Hematopoietic multipotent progenitor cell treated with erythropoietin and hydrocortisone succinate and interleukin-3 and kit ligand, for 8 days (in vitro differentiated cells): Measurements from ENCODE around the gene UGGT1.
"Not testable (repeated sequence)": the region's sequence is repeated elsewhere in the genome, so short reads cannot be mapped to it uniquely, and the experiment has no call there.

Experiments
- DNase-seq: peaks from one replicate; pipeline ENCODE4 v3.0.0-alpha.2; 2015

Gene UGGT1

DNA sequence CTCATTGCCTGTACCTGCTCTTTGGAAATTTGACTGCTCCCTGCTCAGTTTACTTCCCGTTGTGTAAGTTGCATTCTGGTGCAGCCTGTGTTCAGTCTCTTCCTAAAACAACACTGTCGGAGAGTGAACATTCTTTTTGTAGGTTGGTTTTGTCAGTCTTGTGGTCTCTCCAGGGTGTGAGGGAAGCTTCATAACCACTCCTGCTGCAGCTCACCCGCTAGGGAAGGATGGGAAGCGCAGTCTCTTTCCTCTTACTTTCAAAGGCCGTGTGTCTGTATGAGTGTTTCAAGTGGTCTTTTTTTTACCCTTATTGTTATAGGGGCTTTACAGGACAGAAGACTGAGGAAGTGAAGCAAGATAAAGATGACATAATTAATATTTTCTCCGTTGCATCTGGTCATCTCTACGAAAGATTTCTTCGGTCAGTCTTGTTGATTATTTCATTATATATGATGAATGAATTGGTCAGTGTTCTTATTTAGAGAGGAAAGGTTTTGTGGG is 87.2 kb downstream of the UGGT1 start:
- DNase-seq: no peak

DNA sequence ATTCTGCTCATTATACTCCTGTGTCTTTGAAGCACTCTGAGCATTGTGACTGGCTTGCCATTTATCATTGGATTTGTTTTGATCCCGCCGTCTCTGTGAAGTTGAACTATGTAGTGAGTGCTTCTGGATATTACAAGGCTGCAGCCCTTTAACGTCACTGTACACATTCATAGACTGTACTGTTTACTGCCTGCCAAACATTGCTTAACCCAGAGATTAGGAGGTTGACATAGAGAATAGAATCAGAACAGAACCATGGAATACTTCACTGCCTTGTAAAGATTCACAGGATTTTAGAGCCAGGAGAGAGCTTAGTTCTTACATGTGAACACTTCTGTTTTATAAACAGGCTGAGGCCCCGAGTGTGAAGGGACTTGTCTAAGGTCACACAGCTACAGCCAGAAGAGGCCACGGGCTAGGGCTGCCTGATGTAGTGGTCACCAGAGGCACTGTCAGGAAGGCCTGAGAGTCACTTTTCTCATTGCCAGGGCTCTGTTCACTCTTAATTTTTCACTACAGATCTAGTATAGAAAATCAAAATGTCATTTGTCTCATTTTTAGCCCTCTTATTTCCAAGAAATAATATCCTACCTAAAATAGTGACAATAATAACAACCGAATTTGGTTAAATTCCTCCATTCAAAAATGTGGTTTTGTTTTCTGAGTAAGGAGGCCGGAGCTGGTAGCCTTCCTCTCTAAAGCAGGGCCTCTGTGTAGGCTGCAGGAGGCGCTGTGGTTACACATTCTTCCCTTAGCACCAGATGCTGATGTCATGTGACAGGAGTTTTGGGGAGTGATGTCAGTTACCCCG is 87.9 kb downstream of the UGGT1 start:
- DNase-seq: peak; percentile 78

DNA sequence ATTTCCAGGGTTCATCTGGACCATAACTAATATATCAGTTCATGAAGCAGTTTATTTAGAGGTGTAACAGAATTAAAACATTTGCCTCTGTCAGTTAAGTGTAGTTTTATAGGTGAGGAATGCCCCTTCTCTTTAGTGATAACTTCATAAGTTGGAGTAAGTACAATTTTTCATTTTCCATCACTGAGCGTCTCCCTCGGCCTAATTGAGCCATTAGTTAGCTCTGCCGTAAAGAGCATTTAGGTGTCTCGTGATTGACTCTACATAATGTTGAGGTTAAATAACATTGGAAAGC is 88.4 kb downstream of the UGGT1 start:
- DNase-seq: no peak

DNA sequence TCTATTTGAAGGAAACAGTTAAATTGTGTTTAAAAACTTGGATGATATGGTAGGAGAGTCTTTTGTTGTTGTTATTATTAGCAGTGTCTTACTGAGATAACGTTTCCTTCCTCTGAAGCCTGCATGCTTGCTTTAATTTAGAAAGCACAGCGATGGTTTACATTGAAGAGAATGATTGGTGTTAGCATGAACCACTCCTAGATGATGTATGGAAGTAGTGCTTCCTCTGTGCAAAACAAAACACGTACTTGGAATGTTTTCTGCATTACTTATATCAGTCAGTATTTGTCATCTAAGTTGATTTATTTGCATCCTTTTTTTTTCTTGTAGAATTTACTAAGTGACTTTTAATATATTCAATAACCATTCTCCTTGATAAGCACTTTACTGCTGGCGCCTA is 89.0 kb downstream of the UGGT1 start:
- no peak for DNase-seq

DNA sequence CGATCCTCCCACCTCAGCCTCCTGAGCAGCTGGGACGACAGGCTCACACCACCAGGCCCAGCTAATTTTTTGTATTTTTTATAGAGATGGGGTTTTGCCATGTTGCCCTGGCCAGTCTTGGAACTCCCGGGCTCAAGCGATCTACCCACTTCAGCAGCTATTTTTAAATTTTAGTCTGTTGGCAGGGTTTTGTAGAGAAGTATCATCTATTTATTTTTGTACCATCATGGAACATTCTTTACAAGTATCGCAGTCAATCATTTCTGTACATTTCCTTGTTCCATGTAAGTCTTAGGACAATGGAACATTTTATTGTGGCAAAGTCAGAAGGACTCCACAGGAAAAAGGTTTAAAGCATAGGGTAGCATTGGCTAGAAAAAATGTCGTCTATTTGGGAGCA is 94.6 kb downstream of the UGGT1 start:
- no peak for DNase-seq

DNA sequence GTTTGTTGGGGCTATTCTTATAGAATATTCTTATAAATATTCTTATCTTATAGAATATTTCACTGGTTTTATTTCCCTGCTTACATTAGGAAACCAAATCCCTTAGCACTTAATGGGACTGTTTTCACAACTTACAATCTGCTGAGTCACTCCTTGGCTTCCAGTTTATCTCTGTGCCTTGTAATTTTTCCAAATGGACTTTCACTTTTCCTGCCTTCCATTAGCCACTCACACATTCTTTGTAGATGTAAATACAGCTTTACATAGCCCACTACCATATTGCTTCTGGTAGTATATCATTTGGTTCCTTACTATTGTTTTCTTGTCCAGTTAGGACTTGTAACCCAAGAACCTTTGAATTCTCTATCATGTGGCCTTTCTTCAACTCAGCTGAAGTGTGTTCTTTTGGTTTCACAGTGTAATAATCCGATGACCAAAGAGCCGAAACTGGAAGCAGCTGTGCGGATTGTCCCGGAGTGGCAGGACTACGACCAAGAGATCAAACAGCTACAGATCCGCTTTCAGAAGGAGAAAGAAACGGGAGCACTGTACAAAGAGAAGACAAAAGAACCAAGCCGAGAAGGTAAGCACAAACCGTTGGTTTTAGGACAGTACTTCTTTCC is 96.1 kb downstream of the UGGT1 start:
- DNase-seq: no peak

DNA sequence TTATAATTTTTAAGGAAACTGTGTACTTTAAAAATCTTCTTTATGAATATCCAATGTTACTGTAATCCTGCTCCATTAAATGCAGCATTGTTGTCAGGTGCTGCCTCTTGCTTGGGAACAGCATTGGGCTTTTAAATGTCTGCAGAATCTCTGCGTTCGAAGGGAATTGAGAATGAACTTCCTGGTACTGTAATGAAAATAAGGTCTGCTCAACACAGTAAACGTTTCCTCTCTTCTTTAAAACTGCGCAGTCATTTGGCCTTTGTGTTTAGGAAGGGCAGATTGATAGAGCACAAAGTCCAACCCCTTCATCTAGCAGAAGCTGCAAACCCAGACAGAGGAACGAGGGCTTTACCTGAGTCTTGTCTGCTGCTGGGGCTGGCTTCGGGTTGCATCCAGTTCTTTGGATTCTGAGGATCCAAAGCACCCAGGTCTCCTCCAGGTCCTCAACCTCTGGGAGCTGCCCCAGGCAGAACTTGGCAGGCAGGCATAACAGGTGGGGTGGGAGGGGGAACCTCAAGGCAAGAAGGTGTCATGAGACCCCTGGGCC is 104.5 kb downstream of the UGGT1 start:
- no peak for DNase-seq

DNA sequence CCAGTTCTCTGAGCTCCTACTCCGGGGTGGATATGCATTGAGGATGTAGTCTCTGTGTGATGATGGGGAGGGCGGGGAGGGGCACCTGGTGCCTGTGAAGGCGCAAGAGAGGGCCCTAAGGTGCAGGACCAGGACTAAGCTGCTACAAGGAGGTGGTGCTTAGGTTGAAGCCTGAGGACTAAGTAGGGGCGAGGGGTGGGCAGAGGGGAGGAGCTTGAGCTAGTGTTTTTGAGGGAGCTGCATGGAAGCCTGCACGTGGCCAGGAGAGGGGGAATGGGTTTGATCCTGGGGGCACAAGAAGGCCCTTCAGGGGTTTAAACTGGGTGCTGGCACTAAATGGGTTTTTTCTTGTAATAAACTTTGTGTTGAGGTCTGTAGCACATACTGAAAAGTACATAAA is 105.0 kb downstream of the UGGT1 start:
- no peak for DNase-seq

DNA sequence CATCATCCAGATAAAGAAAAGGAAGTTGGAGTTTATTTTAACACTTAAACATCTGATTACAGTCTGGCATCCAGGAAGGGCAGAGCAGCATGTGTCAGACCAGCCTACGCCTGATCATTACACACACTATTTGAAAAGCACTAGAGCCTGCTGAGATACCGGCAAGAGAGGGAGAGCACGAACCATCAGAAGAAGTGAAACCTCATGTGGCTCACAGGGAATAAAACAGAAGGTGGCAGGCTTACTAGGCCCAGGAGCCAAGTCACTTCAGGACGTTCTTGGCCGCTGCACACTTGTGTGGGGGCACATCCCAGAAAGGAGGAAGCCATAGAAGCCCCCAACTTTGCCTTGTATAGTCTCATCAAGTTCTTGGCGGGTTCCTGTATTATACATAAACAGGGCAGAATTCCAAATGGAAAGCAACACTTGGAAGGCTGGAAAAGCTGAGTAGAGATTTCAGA is 105.5 kb downstream of the UGGT1 start:
- peak; percentile 21 for DNase-seq

DNA sequence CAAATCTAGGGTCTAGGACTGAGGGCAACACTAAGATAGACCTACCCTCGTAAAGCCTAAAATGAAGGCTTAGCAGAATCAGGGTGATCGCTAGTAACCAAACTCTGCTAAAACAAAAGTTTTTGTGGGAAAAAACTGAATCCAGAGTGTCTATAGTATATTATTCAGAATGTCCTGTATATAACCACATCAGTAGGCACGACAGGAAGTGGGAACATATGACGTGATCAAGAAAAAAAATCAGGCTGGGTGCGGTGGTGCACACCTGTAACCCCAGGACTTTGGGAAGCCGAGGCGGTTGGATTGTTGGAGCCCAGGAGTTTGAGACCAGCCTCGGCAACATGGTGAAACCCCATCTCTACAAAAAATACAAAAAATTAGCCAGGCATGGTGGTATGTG is 106.1 kb downstream of the UGGT1 start:
- no peak for DNase-seq

DNA sequence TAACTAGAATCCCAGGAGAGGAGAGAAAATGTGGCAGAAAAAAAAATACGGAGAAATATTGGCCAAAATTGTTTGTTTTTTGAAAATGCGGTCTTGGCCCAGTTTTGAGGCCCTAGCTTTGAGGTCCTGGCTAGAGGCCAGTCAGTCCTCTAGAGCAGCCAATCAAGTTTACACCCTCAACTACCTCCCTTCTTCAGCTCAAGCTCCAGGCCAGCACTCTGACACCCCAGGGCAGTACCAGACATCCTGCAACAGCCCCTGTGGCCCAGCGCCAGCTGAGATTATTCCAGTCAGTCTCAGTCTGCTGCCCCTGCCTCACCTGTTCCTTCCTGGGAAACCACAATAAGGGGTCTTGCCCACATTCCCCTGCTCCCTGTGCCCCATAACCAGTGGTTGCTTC is 107.7 kb downstream of the UGGT1 start:
- DNase-seq: no peak

DNA sequence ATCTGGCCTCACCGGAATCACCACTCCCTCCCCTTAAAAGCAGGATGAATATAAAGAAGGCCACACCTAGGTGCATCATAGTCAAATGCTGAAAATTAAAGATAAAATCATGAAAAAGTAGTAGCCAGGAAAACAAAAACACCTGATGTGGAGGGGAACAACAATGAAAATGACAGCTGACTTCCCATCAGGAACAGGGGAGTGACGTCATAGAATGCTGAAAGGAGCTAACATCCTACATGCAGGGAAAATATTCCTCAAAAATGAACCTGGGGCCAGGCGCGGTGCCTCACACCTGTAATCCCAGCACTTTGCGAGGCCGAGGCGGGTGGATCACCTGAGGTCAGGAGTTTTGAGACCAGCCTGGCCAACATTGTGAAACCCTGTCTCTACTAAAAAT is 108.1 kb downstream of the UGGT1 start:
- no peak for DNase-seq

DNA sequence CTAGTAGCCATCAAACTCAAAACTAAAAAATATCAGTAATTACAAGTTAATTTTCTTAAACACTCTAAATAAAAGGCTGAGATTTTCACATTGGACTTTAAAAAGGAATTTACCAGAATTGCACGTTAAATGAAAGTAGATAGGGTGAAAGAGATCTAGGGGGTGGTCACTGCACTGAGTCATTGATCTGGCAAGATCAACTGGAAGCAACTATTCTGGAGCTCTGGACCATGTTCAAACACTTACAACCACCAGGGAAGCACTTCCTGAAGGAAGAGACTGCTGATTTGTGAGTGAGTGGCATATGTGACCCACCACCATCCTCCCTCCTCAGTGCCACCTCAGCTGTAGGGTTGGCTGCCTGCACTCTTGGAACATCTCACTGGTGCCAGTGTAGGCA is 111.8 kb downstream of the UGGT1 start:
- no peak for DNase-seq

DNA sequence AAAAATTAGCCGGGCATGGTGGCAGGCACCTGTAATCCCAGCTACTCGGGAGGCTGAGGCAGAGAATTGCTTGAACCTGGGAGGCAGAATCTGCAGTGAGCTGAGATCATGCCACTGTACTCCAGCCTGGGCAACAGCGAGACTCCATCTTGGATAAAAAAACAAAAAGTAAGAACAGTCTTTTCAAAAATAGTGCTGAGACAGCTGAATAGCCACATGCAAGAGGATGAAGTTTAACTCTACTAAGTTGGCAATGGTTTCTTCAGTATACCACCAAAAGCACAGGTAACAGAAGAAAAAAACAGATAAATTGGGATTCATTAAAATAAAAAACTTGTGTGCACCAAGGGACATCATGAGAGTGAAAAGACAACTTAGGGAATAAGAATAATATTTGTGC is 115.2 kb downstream of the UGGT1 start:
- no peak for DNase-seq

DNA sequence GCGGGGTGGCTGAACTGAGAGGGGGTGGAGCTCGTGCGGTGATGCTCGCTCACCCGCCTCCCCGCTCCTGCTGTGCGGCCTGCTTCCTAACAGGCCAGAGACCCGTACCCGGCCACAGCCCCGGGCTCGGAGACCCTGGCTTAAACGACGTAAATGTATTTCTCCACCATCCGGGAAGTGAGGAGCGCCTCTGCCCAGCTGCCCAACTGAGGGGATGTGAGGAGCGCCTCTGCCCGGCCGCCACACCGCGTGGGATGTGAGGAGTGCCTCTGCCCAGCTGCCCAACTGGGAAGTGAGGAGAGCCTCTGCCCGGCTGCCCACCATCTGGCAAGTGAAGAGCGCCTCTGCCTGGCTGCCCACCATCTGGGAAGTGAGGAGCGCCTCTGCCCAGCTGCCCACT is 117.0 kb downstream of the UGGT1 start:
- DNase-seq: no peak

DNA sequence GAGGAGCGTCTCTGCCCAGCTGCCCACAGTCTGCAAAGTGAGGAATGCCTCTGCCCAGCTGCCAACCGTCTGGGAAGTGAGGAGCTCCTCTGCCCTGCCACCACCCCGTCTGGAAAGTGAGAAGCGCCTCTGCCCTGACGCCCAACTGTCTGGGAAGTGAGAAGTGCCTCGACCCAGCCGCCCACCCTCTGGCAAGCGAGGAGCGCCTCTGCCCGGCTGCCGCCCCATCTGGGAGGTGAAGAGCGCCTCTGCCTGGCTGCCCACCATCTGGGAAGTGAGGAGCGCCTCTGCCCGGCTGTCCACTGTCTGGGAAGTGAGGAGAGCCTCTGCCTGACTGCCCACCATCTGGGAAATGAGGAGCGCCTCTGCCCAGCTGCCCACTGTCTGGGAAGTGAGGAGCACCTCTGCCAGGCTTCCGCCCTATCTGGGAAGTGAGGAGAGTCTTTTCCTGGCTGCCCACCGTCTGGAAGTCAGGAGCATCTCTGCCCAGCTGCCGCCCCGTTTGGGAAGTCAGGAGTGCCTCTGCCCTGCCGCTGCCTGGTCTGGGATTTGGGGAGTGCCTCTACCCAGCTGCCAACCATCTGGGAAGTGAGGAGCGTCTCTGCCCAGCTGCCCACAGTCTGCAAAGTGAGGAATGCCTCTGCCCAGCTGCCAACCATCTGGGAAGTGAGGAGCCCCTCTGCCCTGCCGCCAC is 117.8 kb downstream of the UGGT1 start:
- not testable (repeated sequence) for DNase-seq

DNA sequence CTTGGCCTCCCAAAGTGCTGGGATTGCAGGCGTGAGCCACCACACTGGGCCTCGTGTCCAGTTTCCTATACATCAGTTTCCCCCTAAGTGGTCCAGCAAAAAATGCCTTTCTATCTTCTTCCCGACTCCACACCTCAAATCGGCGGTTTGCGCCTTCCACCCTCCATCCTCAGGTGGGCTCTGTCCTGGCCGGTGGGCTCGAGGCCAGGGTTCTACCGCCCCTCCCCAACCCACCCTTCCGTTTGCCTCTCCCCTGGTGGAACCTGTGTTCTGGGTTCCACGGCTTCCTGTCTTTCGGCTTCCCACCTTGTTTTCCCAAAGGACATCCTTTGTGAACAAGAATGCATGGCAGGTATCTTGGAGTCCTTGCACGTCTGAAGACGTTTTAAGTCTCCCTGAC is 123.3 kb downstream of the UGGT1 start:
- no peak for DNase-seq

DNA sequence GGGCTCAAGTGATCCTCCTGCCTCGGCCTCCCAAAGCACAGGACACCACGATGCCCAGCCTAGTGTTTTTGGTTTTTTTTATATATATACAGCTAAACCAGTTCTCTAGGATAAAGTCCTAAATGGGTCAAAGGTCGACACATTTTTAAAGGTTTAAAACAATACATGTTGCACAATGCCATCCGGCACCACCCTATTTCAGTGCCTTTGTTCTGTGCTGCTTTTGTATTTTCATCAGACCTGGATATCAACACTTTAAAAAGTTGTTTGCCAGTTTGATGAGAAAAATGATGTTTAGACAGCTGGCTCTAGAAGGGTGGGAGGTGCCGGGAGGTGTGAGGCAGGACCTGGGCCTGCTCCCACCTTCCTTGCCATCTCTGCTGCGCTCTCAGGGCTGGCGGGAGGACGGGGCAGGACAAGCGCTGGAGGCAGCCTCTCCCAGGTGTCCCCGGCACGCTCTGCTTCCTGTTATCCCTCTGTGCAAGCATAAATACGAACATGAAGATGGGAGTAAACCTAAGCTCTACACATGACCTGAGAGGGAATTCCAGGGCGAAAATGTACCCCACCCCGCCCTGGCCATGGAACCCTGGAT is 124.0 kb downstream of the UGGT1 start:
- no peak for DNase-seq

DNA sequence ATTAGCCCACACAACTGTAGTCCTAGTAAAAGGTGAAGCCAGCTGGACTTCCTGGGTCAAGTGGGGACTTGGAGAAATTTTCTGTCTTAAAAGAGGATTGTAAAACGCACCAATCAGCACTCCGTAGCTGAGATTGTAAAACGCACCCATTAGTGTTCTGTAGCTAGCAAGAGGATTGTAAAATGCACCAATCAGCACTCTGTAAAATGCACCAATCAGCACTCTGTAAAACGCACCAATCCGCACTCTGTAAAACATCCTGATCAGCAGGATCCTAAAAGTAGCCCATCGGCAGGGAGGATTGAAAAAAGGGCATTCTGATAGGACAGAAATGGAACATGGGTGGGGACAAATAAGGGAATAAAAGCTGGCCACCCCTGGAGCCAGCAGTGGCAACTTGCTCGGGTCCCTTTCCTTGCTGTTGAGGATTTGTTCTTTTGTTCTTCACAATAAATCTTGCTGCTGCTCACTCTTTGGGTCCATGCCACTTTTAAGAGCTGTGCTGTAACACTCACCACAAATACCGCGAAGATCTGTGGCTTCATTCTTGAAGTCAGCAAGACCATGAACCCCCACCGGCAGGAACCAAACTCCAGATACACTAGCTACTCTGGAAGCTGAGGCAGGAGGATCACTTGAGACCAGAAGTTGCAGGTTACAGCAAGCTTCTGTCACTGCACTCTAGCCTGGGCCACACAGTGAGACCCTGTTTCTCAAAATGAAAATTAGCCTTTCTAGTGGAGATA is 125.1 kb downstream of the UGGT1 start:
- no peak for DNase-seq

DNA sequence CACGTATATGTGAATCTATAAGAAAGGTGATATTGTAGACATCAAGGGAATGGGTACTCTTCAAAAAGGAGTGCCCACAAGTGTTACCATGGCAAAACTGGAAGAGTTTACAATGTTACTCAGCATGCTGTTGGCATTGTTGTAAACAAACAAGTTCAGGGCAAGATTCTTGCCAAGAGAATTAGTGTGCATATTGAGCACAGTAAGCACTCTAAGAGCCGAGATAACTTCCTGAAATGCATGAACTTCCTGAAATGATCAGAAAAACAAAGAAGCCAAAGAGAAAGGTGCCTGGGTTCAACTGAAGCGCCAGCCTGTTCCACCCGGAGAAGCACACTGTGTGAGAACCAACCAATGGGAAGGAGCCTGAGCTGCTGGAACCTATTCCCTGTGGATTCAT is 126.7 kb downstream of the UGGT1 start:
- DNase-seq: no peak

DNA sequence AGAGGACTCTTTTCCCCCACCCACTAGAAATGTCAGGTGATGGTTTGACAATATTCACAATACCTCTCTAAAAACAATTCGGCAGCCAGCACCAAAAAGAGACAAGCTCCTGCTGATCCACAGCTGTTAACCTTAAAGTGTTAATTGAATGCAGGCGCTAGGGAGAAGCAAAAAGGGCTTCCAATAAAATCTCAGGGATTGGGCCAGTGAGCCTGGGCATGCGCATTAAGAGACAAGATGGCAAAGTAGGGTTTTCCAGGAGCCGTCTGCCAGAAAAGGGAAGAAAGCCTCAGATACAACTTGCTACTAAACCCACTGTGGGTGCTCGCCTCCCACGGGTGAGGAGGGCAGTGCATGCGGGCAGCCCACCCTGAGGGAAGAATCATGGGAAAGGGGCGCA is 128.9 kb downstream of the UGGT1 start:
- no peak for DNase-seq

DNA sequence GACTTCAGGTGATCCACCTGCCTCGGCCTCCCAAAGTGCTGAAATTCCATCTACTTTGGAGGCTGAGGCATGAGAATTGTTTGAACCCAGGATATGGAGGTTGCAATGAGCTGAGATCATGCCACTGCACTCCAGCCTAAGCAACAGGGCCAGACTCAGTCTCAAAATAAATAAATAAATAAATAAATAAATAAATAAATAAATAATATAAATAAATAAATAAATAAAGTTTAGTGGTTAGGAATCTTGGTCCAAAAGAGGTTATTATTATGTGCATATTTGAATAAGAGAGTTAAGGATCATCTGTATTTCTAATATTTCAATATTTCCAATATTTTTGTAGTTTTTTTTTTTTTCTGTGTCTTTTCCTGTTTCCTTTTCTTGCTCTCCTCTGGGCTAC is 136.9 kb downstream of the UGGT1 start:
- no peak for DNase-seq

DNA sequence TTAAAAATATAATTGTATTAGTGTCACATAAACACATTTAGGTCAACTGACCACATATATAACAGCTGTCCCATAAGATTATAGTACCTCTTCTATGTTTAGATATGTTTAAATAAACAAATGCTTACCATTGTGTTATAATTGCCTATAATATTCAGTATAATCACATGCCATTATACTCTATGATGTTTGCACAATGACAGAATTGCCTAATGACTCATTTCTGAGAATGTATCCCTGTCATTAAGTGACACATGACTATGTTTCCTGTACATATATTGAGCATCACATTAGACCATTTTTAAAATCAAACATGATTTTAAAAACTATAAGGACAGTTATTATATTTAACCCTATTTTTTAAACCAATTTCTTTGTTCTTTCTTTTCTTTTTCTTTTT is 137.9 kb downstream of the UGGT1 start:
- DNase-seq: no peak
